K562 (cell line): Measurements from ENCODE around the gene N4BP3. TPM values are rescaled to one million over a fixed set of nuclear protein-coding genes. Genes with fewer than 3 reads are reported as not detected.

ENCODE experiments used
- CTCF ChIP-seq, 3 experiments: IDR thresholded peaks in 2 of 3; conservative IDR thresholded peaks in 1 of 3; 2 replicates each; pipeline ENCODE4 v1.5.1; 2011 to 2012; ENCODE audit warnings: low read length in 3 of 3, mild to moderate bottlenecking in 3 of 3, control low read depth in 2 of 3, improper control_type of control experiment in 1 of 3, inconsistent platforms in 1 of 3, low read depth in 1 of 3, mixed read lengths in 1 of 3, moderate library complexity in 1 of 3; ENCODE audit not compliant: insufficient read depth in 2 of 3
- ERF ChIP-seq: fragments of 450-650 bp; formaldehyde crosslinking; IDR thresholded peaks from 2 replicates; pipeline ENCODE4 v1.4.0; 2020; ENCODE audit warnings: mild to moderate bottlenecking, mixed read lengths
- FOXA3 ChIP-seq, 2 experiments: fragments of 450-650 bp in 1 of 2; sonication (generic) in 1 of 2; formaldehyde crosslinking; IDR thresholded peaks in 1 of 2; conservative IDR thresholded peaks in 1 of 2; 2 replicates each; pipeline versions ENCODE4 v1.4.0 to v1.8.0; 2020 to 2022; ENCODE audit warnings: mild to moderate bottlenecking in 2 of 2, missing genetic modification reagents in 1 of 2
- MGA ChIP-seq: fragments of 450-650 bp; IDR thresholded peaks from 2 replicates; pipeline ENCODE4 v1.6.1; 2016; ENCODE audit warnings: mild to moderate bottlenecking, moderate library complexity
- MYC ChIP-seq, 2 experiments: fragments of 250-450 bp in 1 of 2; sonication (Bioruptor Pico) in 1 of 2; IDR thresholded peaks; 2 replicates each; pipeline versions ENCODE4 v1.5.1 to v1.6.1; 2012 to 2021; ENCODE audit warnings: low read depth in 2 of 2, borderline replicate concordance in 1 of 2, improper control_type of control experiment in 1 of 2, low read length in 1 of 2, mild to moderate bottlenecking in 1 of 2, moderate library complexity in 1 of 2
- PML ChIP-seq: IDR thresholded peaks from 2 replicates; pipeline ENCODE4 v1.6.1; 2012; ENCODE audit warnings: low read length, inconsistent platforms
- SIN3A ChIP-seq, 2 experiments: fragments of 150-350 bp in 1 of 2; IDR thresholded peaks; 2 replicates each; pipeline ENCODE4 v1.6.1; 2011 to 2016; ENCODE audit warnings: borderline replicate concordance in 2 of 2, low read depth in 2 of 2, low read length in 2 of 2, mild to moderate bottlenecking in 2 of 2, moderate library complexity in 2 of 2; ENCODE audit not compliant: control insufficient read depth in 1 of 2
- SIX5 ChIP-seq, 2 experiments: IDR thresholded peaks; 2 replicates each; pipeline ENCODE4 v1.6.1; 2011; ENCODE audit warnings: low read length in 2 of 2, borderline replicate concordance in 1 of 2, low read depth in 1 of 2, mild to moderate bottlenecking in 1 of 2, moderate library complexity in 1 of 2; ENCODE audit not compliant: insufficient read depth in 1 of 2
- SP2 ChIP-seq: IDR thresholded peaks from 2 replicates; pipeline ENCODE4 v1.6.1; 2011; ENCODE audit warnings: mild to moderate bottlenecking, low read depth, low read length, moderate library complexity; ENCODE audit not compliant: poor library complexity, severe bottlenecking; ENCODE audit errors: extremely low read depth
- polyA plus RNA-seq, 8 experiments: library from polyadenylated mRNA; depleted of rRNA in 4 of 8; stranded (reverse) in 5 of 8; unstranded in 3 of 8; fragments of >200 nt; fragmentation: Nextera tagmentation in 2 of 8; fragmentation: Illumina TruSeq in 1 of 8; extraction: Ambion mirVana in 2 of 8; extraction: Trizol in 1 of 8; gene quantifications; 2 replicates each; pipeline versions ENCODE4 v1.2.1 to v1.2.3, GENCODE V29; 2011 to 2014; ENCODE audit warnings: inconsistent platforms in 1 of 8, missing spikeins in 1 of 8
- total RNA-seq, 7 experiments: library from RNA; depleted of rRNA in 6 of 7; stranded (reverse); fragments of >200 nt in 6 of 7; fragmentation: Illumina TruSeq in 2 of 7; extraction: Trizol in 2 of 7; gene quantifications; 2 replicates each; pipeline versions ENCODE4 v1.2.1 to v1.2.3, GENCODE V29; 2011 to 2021; ENCODE audit warnings: low replicate concordance in 1 of 7

Gene N4BP3
- total and polyA plus RNA-seq, 9 of the 15 experiments (the other 6 are each of a cell fraction or from before 2014, with no cell fraction given): 0.06 to 7.0 (median 2.4) TPM

GRCh38 chr5:178074266-178074952, 38.9 kb upstream of the N4BP3 start (continued):
- peak; percentile 75 for TF ChIP-seq MGA
- TF ChIP-seq FOXA3 (CRISPR knock-in tag; conservative IDR thresholded peaks at IDR 0.05 in 1 of 2, IDR thresholded peaks at IDR 0.05 in 1 of 2): peak in 1 of 2 experiments; percentile 50; a peak in 1 of 4 replicates
- no peak for TF ChIP-seq ERF (CRISPR knock-in tag)
- no peak for TF ChIP-seq PML
- TF ChIP-seq CTCF (IDR thresholded peaks at IDR 0.05 in 2 of 3, conservative IDR thresholded peaks at IDR 0.05 in 1 of 3; ENCODE audit: insufficient read depth in 2 of 3, low read depth in 1 of 3, low read length in 3 of 3): peak; percentile 46 to 64 (median 56); a peak in 5 of 6 replicates
- TF ChIP-seq MYC (IDR thresholded peaks at IDR 0.05; ENCODE audit: low read depth, low read length): peak; percentile 75
- no peak for TF ChIP-seq MYC (CRISPR knock-in tag; IDR thresholded peaks at IDR 0.05; ENCODE audit: borderline replicate concordance, low read depth)
- TF ChIP-seq SIX5 (IDR thresholded peaks at IDR 0.05; ENCODE audit: borderline replicate concordance in 1 of 2, insufficient read depth in 1 of 2, low read depth in 1 of 2, low read length in 2 of 2): no peak
- TF ChIP-seq SIN3A (IDR thresholded peaks at IDR 0.05; ENCODE audit: borderline replicate concordance in 2 of 2, control insufficient read depth in 1 of 2, low read depth in 2 of 2, low read length in 2 of 2): peak in 1 of 2 experiments; percentile 33; a peak in 1 of 4 replicates
- TF ChIP-seq SP2: peak; percentile 15
